GM13976 (cell line): Measurements from ENCODE around the gene PSD.

Experiments used
- DNase-seq: peaks from one replicate; pipeline ENCODE4 v3.0.0; 2012; ENCODE audit warnings: low spot score
- CTCF ChIP-seq: IDR thresholded peaks from 2 replicates; pipeline ENCODE4 v1.5.1; 2012; ENCODE audit warnings: borderline replicate concordance, mild to moderate bottlenecking; ENCODE audit not compliant: insufficient read depth; ENCODE audit errors: extremely low read depth, missing control alignments, control extremely low read depth
- in situ Hi-C: fragments of 300-500 bp; cut with MboI; formaldehyde crosslinking; loops from one replicate; pipeline ENCODE4 v1.12.0; 2022; ENCODE audit warnings: low sequenced_read_pairs, mixed read lengths, inconsistent platforms; ENCODE audit not compliant: unreplicated experiment

Gene PSD

GRCh38 chr10:102434394-102435132 lies 16.0 kb upstream of the PSD start:
- DNase-seq: no peak
- no peak for TF ChIP-seq CTCF
- in situ Hi-C loops: no loop called here

- no peak for DNase-seq
- in situ Hi-C loops: no loop called here
- TF ChIP-seq CTCF: no peak
Observed at GRCh38 chr10:102433619-102434046, 15.0 kb upstream of the PSD start.

- peak; percentile 95 for DNase-seq
- no peak for TF ChIP-seq CTCF
- in situ Hi-C loops: no loop called here
Observed at GRCh38 chr10:102432162-102432950, 13.8 kb upstream of the PSD start, which contains the start of gene CUEDC2. Gene CUEDC2, minus strand, starts transcription at chr10:102432574. Its CDS starts 7,386 bp downstream, at chr10:102425188.

- no peak for TF ChIP-seq CTCF
- DNase-seq: no peak
- in situ Hi-C loops: no loop called here
Observed at GRCh38 chr10:102431452-102432124, 13.0 kb upstream of the PSD start.

GRCh38 chr10:102429468-102429867 lies 10.9 kb upstream of the PSD start:
- DNase-seq: no peak
- no peak for TF ChIP-seq CTCF
- in situ Hi-C loops: no loop called here

GRCh38 chr10:102426803-102427287 lies 8.3 kb upstream of the PSD start:
- DNase-seq: no peak
- TF ChIP-seq CTCF: no peak
- in situ Hi-C loops: no loop called here
